Spleen (tissue), 7 donors: Measurements from ENCODE around the gene SCNN1A.

ENCODE experiments used
- CTCF ChIP-seq, 11 experiments: fragments of 200-600 bp in 7 of 11; fragments of 450-650 bp in 4 of 11; sonication (generic) in 4 of 11; IDR thresholded peaks in 8 of 11; conservative IDR thresholded peaks in 3 of 11; 1 replicate in 7 of 11; 2 replicates in 4 of 11; pipeline versions ENCODE4 v1.4.0 to v1.8.0; 2016 to 2021; ENCODE audit warnings: antibody characterized with exemption in 11 of 11, inconsistent platforms in 4 of 11, mild to moderate bottlenecking in 1 of 11
- POLR2A ChIP-seq, 3 donors: fragments of 450-650 bp; IDR thresholded peaks; one replicate each; pipeline ENCODE4 v1.5.1; 2017; ENCODE audit warnings: antibody characterized with exemption in 3 of 3, mild to moderate bottlenecking in 1 of 3
- POLR2AphosphoS5 ChIP-seq, 3 donors: sonication (generic); formaldehyde crosslinking; IDR thresholded peaks; one replicate each; pipeline ENCODE4 v1.5.1; 2017; ENCODE audit warnings: antibody characterized with exemption in 3 of 3
- donor health status: DM: no; HTN: no; CAD: no; lungs with moderate emphysema.
- donor health status: DM: no; HTN: no; CAD: no.
- donor health status: DM: no; HTN: no; CAD: no.

GRCh38 chr12:6330192-6330591, 45.2 kb downstream of the SCNN1A start:
- no peak for TF ChIP-seq CTCF (IDR thresholded peaks at IDR 0.05 in 8 of 11, conservative IDR thresholded peaks at IDR 0.05 in 3 of 11)
- TF ChIP-seq POLR2AphosphoS5 (IDR thresholded peaks at IDR 0.05) = peak; percentile 37 to 59 (median 43)
- no peak for TF ChIP-seq POLR2A (IDR thresholded peaks at IDR 0.05)
